HEK293 (cell line): ENCODE measurements around the gene IL1B.

Source experiments
- CTCF ChIA-PET: fragments of 350-600 bp; formaldehyde crosslinking; extraction: SDS; loops from one replicate; lab custom pipeline; 2021; ENCODE audit warnings: antibody characterized with exemption; lab: Yijun Ruan, JAX
- POLR2A ChIA-PET: fragments of 300-600 bp; formaldehyde crosslinking; extraction: SDS; loops from one replicate; lab custom pipeline; 2020; ENCODE audit warnings: antibody characterized with exemption, inconsistent platforms; lab: Yijun Ruan, JAX
- H3K27ac ChIP-seq: fragments of 200-500 bp; sonication (Bioruptor generic); 2 replicates; pipeline ENCODE4 v1.5.1; 2014; ENCODE audit warnings: low read depth, low read length, control low read depth, inconsistent platforms; ENCODE audit errors: extremely low read depth
- H3K36me3 ChIP-seq, 2 experiments: fragments of 200-500 bp in 1 of 2; sonication (Bioruptor generic) in 1 of 2; 1 replicate in 1 of 2; 2 replicates in 1 of 2; pipeline ENCODE4 v1.5.1; 2014 to 2017; ENCODE audit warnings: inconsistent platforms in 2 of 2, low read length in 2 of 2; ENCODE audit not compliant: control insufficient read depth in 2 of 2, insufficient read depth in 1 of 2
- H3K4me1 ChIP-seq: fragments of 200-500 bp; sonication (Bioruptor generic); 2 replicates; pipeline ENCODE4 v1.5.1; 2014; ENCODE audit warnings: mild to moderate bottlenecking, low read length, inconsistent platforms; ENCODE audit not compliant: control insufficient read depth, insufficient read depth
- H3K4me3 ChIP-seq: 2 replicates; pipeline ENCODE4 v1.5.1; 2011; ENCODE audit warnings: low read depth, mild to moderate bottlenecking, control low read depth, low read length, moderate library complexity
- H3K9me3 ChIP-seq: fragments of 200-500 bp; sonication (Bioruptor generic); 2 replicates; pipeline ENCODE4 v1.5.1; 2014; ENCODE audit warnings: low read depth, low read length, inconsistent platforms; ENCODE audit not compliant: control insufficient read depth, insufficient read depth
- EGR2 ChIP-seq: fragments of 450-650 bp; formaldehyde crosslinking; IDR thresholded peaks from 2 replicates; pipeline ENCODE4 v1.5.1; 2016; ENCODE audit warnings: low read depth, missing biosample characterization, missing genetic modification characterization
- KLF1 ChIP-seq: fragments of 450-650 bp; formaldehyde crosslinking; IDR thresholded peaks from 2 replicates; pipeline ENCODE4 v1.5.1; 2016; ENCODE audit warnings: missing biosample characterization, missing genetic modification characterization
- KLF10 ChIP-seq: fragments of 450-650 bp; IDR thresholded peaks from 2 replicates; pipeline ENCODE4 v1.5.1; 2018; ENCODE audit warnings: missing biosample characterization, mild to moderate bottlenecking, missing genetic modification characterization
- SCRT1 ChIP-seq: fragments of 450-650 bp; formaldehyde crosslinking; IDR thresholded peaks from 2 replicates; pipeline ENCODE4 v1.5.1; 2016; ENCODE audit warnings: missing biosample characterization, missing genetic modification characterization, borderline replicate concordance
- SCRT2 ChIP-seq: fragments of 450-650 bp; formaldehyde crosslinking; IDR thresholded peaks from 2 replicates; pipeline ENCODE4 v1.5.1; 2016; ENCODE audit warnings: missing biosample characterization, missing genetic modification characterization
- SP7 ChIP-seq: fragments of 450-650 bp; formaldehyde crosslinking; IDR thresholded peaks from 2 replicates; pipeline ENCODE4 v1.5.1; 2016; ENCODE audit warnings: missing biosample characterization, missing genetic modification characterization
- ZFP69B ChIP-seq: fragments of 450-650 bp; formaldehyde crosslinking; IDR thresholded peaks from 2 replicates; pipeline ENCODE4 v1.5.1; 2016; ENCODE audit warnings: missing biosample characterization, missing genetic modification characterization
- ZNF157 ChIP-seq: fragments of 450-650 bp; formaldehyde crosslinking; IDR thresholded peaks from 2 replicates; pipeline ENCODE4 v1.5.1; 2016; ENCODE audit warnings: missing biosample characterization, missing genetic modification characterization
- ZNF2 ChIP-seq: fragments of 450-650 bp; formaldehyde crosslinking; IDR thresholded peaks from 2 replicates; pipeline ENCODE4 v1.5.1; 2016; ENCODE audit warnings: missing biosample characterization, missing genetic modification characterization
- ZNF223 ChIP-seq: fragments of 450-650 bp; formaldehyde crosslinking; IDR thresholded peaks from 2 replicates; pipeline ENCODE4 v1.5.1; 2016; ENCODE audit warnings: missing biosample characterization, missing genetic modification characterization
- ZNF341 ChIP-seq: fragments of 450-650 bp; formaldehyde crosslinking; IDR thresholded peaks from 2 replicates; pipeline ENCODE4; 2016; ENCODE audit warnings: low read depth, missing biosample characterization, missing genetic modification characterization
- ZNF354C ChIP-seq: fragments of 450-650 bp; formaldehyde crosslinking; IDR thresholded peaks from 2 replicates; pipeline ENCODE4 v1.5.1; 2016; ENCODE audit warnings: missing biosample characterization, missing genetic modification characterization, low read depth, borderline replicate concordance
- ZNF473 ChIP-seq: fragments of 450-650 bp; formaldehyde crosslinking; IDR thresholded peaks from 2 replicates; pipeline ENCODE4 v1.5.1; 2017; ENCODE audit warnings: missing biosample characterization, missing genetic modification characterization
- ZNF544 ChIP-seq: fragments of 450-650 bp; formaldehyde crosslinking; IDR thresholded peaks from 2 replicates; pipeline ENCODE4 v1.5.0; 2017; ENCODE audit warnings: missing biosample characterization, missing genetic modification characterization
- ZNF561 ChIP-seq: fragments of 450-650 bp; IDR thresholded peaks from 2 replicates; pipeline ENCODE4 v1.5.1; 2018; ENCODE audit warnings: missing biosample characterization, missing genetic modification characterization, borderline replicate concordance
- ZNF747 ChIP-seq: fragments of 450-650 bp; formaldehyde crosslinking; IDR thresholded peaks from 2 replicates; pipeline ENCODE4 v1.5.1; 2016; ENCODE audit warnings: missing biosample characterization, missing genetic modification characterization
- ZSCAN23 ChIP-seq: fragments of 450-650 bp; formaldehyde crosslinking; IDR thresholded peaks from 2 replicates; pipeline ENCODE4 v1.5.1; 2016; ENCODE audit warnings: missing biosample characterization, missing genetic modification characterization
- ZSCAN30 ChIP-seq: fragments of 450-650 bp; IDR thresholded peaks from 2 replicates; pipeline ENCODE4 v1.5.1; 2018; ENCODE audit warnings: missing biosample characterization, mild to moderate bottlenecking, missing genetic modification characterization, moderate library complexity
- TF ChIP-seq, protein P1 (sequence below): fragments of 450-650 bp; IDR thresholded peaks from 2 replicates; pipeline ENCODE4 v1.5.1; 2018; ENCODE audit warnings: missing biosample characterization, missing genetic modification characterization
- TF ChIP-seq, protein P2 (sequence below): fragments of 450-650 bp; formaldehyde crosslinking; IDR thresholded peaks from 2 replicates; pipeline ENCODE4; 2016; ENCODE audit warnings: missing biosample characterization, missing genetic modification characterization
- TF ChIP-seq, protein P3 (sequence below): fragments of 450-650 bp; formaldehyde crosslinking; conservative IDR thresholded peaks from 2 replicates; pipeline ENCODE4 v1.5.1; 2016; ENCODE audit warnings: low read depth, missing biosample characterization, missing genetic modification characterization
- TF ChIP-seq, protein P4 (sequence below): fragments of 450-650 bp; formaldehyde crosslinking; IDR thresholded peaks from 2 replicates; pipeline ENCODE4 v1.5.1; 2017; ENCODE audit warnings: missing biosample characterization, missing genetic modification characterization

IL1B gene

DNA sequence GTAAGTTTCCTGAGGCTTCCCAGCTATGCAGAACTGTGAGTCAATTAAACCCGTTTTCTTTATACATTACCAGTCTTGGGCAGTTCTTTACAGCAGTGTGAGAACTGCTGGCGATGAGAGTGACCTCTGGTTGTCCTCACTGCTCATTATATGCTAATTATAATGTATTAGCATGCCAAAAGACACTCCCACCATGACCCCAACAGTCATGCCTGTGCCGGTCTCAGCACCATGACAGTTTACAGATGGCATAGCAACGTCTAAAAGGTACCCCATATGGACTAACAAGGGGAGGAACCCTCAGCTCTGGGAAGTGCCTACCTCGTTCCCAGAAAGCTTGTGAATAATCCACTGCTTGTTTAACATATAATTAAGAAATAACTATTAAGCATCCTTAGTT, 44.2 kb downstream of the IL1B start:
- ChIA-PET CTCF (interaction anchor here (1.2 kb wide), 1 partner anchor 150 kb away, joined by 4 read pairs; no protein-coding TSS in a partner anchor), POLR2A (no interaction called here)
- no peak overlapping the region for H3K27ac ChIP-seq
- H3K9me3 ChIP-seq: no peaks in the 10 kb centered on the region
- no peak for TF ChIP-seq KLF1
- no peak for TF ChIP-seq ZNF561 (tag by site-specific recombination)
- H3K36me3 ChIP-seq: no peaks in the 10 kb centered on the region
- H3K4me1 ChIP-seq: no peaks in the 10 kb centered on the region
- H3K4me3 ChIP-seq: no peak overlapping the region

DNA sequence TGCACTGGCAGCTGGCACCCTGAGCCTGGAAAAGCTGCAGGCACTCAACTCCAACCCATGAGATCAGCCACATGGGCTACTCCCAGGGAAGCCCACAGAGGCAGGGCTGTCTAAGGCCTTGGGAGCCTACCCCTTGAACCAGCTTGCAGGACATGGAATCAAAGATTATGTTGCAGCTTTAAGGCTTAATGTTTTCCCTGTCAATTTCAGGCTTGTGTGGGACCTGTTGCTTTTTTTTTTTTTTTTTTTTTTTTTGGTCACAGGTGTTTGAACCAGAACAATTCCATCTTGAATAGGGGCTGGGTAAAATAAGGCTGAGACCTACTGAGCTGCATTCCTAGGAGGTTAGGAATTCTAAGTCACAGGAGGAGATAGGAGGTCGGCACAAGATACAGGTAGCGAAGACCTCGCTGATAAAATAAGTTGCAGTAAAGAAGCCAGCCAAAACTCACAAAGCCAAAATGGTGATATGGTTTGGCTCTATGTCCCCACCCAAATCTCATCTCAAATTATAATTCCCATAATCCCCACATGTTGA, 44.8 kb downstream of the IL1B start:
- TF ChIP-seq SCRT1 (tag by site-specific recombination) (peak; percentile 63; the same call in 1 of the 2 replicates), SCRT2 (tag by site-specific recombination) (peak; percentile 66), SP7 (tag by site-specific recombination) (no peak)
- TF ChIP-seq, all 188 proteins: peak for 2
- H3K4me1 ChIP-seq: no peaks in the 10 kb centered on the region
- H3K27ac ChIP-seq: no peak overlapping the region
- H3K9me3 ChIP-seq: no peaks in the 10 kb centered on the region
- POLR2A ChIA-PET: no interaction called here
- H3K4me3 ChIP-seq: no peak overlapping the region
- CTCF ChIA-PET: interaction anchor here (0.7 to 1.2 kb wide), 2 partner anchors 9 to 150 kb away, joined by 3 to 4 read pairs; no protein-coding TSS in a partner anchor
- H3K36me3 ChIP-seq: no peaks in the 10 kb centered on the region

DNA sequence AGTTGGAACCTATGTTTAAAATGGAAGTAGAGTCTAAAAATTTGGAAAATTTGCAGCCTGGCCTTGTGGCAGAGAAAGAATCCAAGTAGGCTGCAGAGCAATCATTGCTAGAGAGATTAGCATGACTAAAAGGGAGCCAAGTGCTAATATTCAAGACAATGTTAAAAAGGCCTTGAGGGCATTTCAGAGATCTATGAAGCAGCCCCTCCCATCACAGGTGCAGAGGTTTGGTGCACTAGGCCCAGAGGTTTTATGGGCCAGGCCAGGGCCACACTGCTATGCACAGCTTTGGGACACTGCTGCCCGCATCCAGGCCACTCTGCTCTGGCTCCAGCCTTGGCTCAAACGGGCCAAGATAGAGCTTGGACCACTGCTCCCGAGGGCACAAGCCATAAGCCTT, 45.6 kb downstream of the IL1B start:
- Histone ChIP-seq H3K9me3 (no peaks in the 10 kb centered on the region), H3K4me3 (no peak overlapping the region), H3K4me1 (no peaks in the 10 kb centered on the region), H3K36me3 (no peaks in the 10 kb centered on the region), H3K27ac (no peak overlapping the region)
- ChIA-PET POLR2A (interaction anchor here (0.6 kb wide), 2 partner anchors 19 to 42 kb away, joined by 3 to 4 read pairs; no protein-coding TSS in a partner anchor), CTCF (interaction anchor here (0.7 to 1.2 kb wide), 2 partner anchors 8 to 151 kb away, joined by 3 to 4 read pairs; no protein-coding TSS in a partner anchor)
- TF ChIP-seq ZNF544 (tag by site-specific recombination): no peak
- no peak for TF ChIP-seq ZFP69B
- TF ChIP-seq ZSCAN30 (tag by site-specific recombination): no peak
- no peak for TF ChIP-seq ZNF341 (tag by site-specific recombination)
- TF ChIP-seq, protein P1, sequence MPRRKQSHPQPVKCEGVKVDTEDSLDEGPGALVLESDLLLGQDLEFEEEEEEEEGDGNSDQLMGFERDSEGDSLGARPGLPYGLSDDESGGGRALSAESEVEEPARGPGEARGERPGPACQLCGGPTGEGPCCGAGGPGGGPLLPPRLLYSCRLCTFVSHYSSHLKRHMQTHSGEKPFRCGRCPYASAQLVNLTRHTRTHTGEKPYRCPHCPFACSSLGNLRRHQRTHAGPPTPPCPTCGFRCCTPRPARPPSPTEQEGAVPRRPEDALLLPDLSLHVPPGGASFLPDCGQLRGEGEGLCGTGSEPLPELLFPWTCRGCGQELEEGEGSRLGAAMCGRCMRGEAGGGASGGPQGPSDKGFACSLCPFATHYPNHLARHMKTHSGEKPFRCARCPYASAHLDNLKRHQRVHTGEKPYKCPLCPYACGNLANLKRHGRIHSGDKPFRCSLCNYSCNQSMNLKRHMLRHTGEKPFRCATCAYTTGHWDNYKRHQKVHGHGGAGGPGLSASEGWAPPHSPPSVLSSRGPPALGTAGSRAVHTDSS: no peak
- no peak for TF ChIP-seq EGR2
- TF ChIP-seq, protein P2, sequence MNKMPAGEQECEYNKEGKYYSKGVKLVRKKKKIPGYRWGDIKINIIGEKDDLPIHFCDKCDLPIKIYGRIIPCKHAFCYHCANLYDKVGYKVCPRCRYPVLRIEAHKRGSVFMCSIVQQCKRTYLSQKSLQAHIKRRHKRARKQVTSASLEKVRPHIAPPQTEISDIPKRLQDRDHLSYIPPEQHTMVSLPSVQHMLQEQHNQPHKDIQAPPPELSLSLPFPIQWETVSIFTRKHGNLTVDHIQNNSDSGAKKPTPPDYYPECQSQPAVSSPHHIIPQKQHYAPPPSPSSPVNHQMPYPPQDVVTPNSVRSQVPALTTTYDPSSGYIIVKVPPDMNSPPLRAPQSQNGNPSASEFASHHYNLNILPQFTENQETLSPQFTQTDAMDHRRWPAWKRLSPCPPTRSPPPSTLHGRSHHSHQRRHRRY: no peak
- no peak for TF ChIP-seq ZSCAN23 (tag by site-specific recombination)
- TF ChIP-seq ZNF354C (tag by site-specific recombination): no peak
- TF ChIP-seq, protein P3, sequence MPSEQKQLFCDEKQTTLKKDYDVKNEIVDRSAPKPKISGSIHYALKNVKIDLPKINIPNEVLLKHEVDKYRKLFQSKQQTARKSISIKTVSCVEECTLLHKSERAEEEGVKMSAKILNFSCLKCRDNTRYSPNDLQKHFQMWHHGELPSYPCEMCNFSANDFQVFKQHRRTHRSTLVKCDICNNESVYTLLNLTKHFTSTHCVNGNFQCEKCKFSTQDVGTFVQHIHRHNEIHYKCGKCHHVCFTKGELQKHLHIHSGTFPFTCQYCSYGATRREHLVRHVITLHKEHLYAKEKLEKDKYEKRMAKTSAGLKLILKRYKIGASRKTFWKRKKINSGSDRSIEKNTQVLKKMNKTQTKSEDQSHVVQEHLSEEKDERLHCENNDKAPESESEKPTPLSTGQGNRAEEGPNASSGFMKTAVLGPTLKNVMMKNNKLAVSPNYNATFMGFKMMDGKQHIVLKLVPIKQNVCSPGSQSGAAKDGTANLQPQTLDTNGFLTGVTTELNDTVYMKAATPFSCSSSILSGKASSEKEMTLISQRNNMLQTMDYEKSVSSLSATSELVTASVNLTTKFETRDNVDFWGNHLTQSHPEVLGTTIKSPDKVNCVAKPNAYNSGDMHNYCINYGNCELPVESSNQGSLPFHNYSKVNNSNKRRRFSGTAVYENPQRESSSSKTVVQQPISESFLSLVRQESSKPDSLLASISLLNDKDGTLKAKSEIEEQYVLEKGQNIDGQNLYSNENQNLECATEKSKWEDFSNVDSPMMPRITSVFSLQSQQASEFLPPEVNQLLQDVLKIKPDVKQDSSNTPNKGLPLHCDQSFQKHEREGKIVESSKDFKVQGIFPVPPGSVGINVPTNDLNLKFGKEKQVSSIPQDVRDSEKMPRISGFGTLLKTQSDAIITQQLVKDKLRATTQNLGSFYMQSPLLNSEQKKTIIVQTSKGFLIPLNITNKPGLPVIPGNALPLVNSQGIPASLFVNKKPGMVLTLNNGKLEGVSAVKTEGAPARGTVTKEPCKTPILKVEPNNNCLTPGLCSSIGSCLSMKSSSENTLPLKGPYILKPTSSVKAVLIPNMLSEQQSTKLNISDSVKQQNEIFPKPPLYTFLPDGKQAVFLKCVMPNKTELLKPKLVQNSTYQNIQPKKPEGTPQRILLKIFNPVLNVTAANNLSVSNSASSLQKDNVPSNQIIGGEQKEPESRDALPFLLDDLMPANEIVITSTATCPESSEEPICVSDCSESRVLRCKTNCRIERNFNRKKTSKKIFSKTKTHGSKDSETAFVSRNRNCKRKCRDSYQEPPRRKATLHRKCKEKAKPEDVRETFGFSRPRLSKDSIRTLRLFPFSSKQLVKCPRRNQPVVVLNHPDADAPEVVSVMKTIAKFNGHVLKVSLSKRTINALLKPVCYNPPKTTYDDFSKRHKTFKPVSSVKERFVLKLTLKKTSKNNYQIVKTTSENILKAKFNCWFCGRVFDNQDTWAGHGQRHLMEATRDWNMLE (tag by site-specific recombination): no peak
- no peak for TF ChIP-seq ZNF2 (tag by site-specific recombination)
- no peak for TF ChIP-seq ZNF747 (tag by site-specific recombination)
- TF ChIP-seq KLF10 (tag by site-specific recombination): no peak
- TF ChIP-seq, protein P4, sequence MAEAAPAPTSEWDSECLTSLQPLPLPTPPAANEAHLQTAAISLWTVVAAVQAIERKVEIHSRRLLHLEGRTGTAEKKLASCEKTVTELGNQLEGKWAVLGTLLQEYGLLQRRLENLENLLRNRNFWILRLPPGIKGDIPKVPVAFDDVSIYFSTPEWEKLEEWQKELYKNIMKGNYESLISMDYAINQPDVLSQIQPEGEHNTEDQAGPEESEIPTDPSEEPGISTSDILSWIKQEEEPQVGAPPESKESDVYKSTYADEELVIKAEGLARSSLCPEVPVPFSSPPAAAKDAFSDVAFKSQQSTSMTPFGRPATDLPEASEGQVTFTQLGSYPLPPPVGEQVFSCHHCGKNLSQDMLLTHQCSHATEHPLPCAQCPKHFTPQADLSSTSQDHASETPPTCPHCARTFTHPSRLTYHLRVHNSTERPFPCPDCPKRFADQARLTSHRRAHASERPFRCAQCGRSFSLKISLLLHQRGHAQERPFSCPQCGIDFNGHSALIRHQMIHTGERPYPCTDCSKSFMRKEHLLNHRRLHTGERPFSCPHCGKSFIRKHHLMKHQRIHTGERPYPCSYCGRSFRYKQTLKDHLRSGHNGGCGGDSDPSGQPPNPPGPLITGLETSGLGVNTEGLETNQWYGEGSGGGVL (tag by site-specific recombination): no peak
- TF ChIP-seq ZNF223 (tag by site-specific recombination): no peak
- no peak for TF ChIP-seq ZNF157 (tag by site-specific recombination)
- TF ChIP-seq SP7 (tag by site-specific recombination): no peak
- no peak for TF ChIP-seq ZNF473
